ENCODE results near the gene MORF4L1. TPM values are rescaled to one million over a fixed set of nuclear protein-coding genes. Genes with fewer than 3 reads are reported as not detected.
"Not testable (repeated sequence)": the region's sequence is repeated elsewhere in the genome, so short reads cannot be mapped to it uniquely, and the experiment has no call there.

The MORF4L1 gene
- total RNA-seq, 4 donors from 2014 or later = 83.6 to 293 (median 156) TPM

DNA sequence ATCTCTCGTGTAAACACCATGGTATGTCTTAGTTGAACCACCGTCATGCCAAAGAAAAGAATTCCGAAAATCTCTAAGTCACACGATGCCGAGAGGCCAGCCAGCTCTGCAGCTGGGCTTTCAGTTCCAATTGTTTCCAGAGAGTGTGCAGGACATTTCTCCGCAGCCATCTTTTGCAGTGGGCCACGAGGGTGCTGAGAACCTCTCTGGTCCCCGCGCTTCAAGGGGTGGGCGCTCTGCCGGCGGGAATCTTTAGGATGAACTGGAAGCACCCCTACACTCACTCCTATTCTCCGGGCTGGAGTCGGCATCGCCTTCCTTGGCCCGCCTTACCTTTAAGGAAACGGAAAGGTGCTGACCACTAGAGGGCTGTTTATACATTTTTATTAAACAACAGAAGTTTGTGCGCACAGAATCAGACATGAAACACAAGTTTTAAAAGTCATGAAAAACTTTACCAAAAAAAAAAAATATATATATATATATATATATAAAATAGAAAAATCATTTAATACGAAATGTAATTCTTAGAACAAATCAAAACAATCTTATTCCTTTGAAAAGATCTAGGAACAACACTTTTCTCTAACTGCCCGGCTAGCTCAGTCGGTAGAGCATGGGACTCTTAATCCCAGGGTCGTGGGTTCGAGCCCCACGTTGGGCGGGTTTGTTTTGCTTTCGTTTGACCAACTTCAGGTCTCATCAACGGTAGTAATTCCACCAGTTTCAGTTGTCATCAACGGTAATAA is 12.5 kb upstream of the MORF4L1 start:
- Histone ChIP-seq H3K4me3 (peak overlapping the region; percentile 28 to 69 (median 40)), H3K27ac (peak overlapping the region; percentile 19 to 81 (median 44)), H3K9me3 (no peaks in the 10 kb centered on the region), H3K36me3 (no peaks in the 10 kb centered on the region), H3K4me1 (peaks cover 0 to 13% (median 0%) of the 10 kb centered on the region in 3 donors), H3K27me3 (no peaks in the 10 kb centered on the region)
- TF ChIP-seq, protein P1, sequence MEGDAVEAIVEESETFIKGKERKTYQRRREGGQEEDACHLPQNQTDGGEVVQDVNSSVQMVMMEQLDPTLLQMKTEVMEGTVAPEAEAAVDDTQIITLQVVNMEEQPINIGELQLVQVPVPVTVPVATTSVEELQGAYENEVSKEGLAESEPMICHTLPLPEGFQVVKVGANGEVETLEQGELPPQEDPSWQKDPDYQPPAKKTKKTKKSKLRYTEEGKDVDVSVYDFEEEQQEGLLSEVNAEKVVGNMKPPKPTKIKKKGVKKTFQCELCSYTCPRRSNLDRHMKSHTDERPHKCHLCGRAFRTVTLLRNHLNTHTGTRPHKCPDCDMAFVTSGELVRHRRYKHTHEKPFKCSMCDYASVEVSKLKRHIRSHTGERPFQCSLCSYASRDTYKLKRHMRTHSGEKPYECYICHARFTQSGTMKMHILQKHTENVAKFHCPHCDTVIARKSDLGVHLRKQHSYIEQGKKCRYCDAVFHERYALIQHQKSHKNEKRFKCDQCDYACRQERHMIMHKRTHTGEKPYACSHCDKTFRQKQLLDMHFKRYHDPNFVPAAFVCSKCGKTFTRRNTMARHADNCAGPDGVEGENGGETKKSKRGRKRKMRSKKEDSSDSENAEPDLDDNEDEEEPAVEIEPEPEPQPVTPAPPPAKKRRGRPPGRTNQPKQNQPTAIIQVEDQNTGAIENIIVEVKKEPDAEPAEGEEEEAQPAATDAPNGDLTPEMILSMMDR (IDR thresholded peaks at IDR 0.05) = peak in 5 of 6 experiments; percentile 41 to 59 (median 48)
- no peak for TF ChIP-seq POLR2A (IDR thresholded peaks at IDR 0.05)
- no peak for DNase-seq
- intact Hi-C loops (cut with DNase I) = no loop called here
- WGBS, 2 donors = 2 to 5% methylated on average over 27 to 28 of the region's 28 CpGs

GRCh38 chr15:78865585-78865984 is 7.1 kb upstream of the MORF4L1 start:
- H3K4me1 ChIP-seq; H3K4me3 ChIP-seq; H3K27ac ChIP-seq; DNase-seq; H3K9me3 ChIP-seq; intact Hi-C loops (cut with DNase I); H3K36me3 ChIP-seq; H3K27me3 ChIP-seq: not testable (repeated sequence)
- 92 to 96% methylated on average over 7 to 10 of the region's 10 CpGs for WGBS, 2 donors

DNA sequence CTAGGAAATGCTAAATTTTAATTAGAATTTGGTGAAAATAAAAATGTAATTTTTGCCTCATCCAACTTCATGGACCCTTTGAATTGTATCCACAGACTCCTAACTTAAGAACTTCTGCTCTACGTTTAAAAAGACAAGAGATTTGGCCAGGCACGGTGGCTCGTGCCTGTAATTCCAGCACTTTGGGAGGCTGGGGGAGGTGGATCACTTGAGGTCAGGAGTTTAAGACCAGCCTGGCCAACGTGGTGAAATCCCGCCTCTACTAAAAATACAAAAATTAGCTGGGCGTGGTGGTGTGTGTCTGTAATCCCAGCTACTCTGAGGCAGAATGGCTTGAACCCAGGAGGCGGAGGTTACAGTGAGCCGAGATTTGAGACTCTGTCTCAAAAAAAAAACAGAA is 6.7 kb upstream of the MORF4L1 start:
- 59 to 85% methylated on average over 8 of the region's 8 CpGs for WGBS, 2 donors
- H3K9me3 ChIP-seq; intact Hi-C loops (cut with DNase I): not testable (repeated sequence)

DNA sequence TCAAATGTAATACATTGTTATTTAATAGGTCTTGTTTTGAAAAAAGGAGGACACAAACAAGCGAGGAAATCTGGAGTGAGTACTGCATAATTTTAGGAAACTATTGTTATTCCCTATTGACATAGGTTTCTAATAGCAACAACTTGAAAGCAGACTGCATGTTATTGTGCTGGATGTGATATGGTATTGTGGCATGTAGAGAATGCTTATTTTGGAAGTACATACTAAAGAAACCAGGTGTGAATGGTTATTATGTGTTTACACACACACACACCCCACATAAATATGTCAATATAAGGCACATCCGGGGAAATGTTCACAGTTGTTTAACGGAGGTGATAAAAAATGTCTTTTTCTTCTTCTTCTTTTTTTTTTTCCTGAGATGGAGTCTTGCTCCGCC is 5.9 kb upstream of the MORF4L1 start:
- Histone ChIP-seq H3K4me3 (no peak overlapping the region), H3K27me3 (no peaks in the 10 kb centered on the region), H3K27ac (no peak overlapping the region), H3K36me3 (no peaks in the 10 kb centered on the region), H3K9me3 (no peaks in the 10 kb centered on the region), H3K4me1 (peaks cover 0 to under 1% (median 0%) of the 10 kb centered on the region in 3 donors)
- TF ChIP-seq, protein P1 (IDR thresholded peaks at IDR 0.05) = no peak
- no peak for TF ChIP-seq POLR2A (IDR thresholded peaks at IDR 0.05)
- WGBS, 2 donors = 48 to 65% methylated on average over 4 of the region's 4 CpGs
- DNase-seq = no peak
- intact Hi-C loops (cut with DNase I) = no loop called here

More for the DNA sequence above, 6.7 kb upstream of the MORF4L1 start:
- not testable (repeated sequence) for H3K36me3 ChIP-seq, H3K27ac ChIP-seq, H3K4me3 ChIP-seq, H3K27me3 ChIP-seq, H3K4me1 ChIP-seq, DNase-seq

DNA sequence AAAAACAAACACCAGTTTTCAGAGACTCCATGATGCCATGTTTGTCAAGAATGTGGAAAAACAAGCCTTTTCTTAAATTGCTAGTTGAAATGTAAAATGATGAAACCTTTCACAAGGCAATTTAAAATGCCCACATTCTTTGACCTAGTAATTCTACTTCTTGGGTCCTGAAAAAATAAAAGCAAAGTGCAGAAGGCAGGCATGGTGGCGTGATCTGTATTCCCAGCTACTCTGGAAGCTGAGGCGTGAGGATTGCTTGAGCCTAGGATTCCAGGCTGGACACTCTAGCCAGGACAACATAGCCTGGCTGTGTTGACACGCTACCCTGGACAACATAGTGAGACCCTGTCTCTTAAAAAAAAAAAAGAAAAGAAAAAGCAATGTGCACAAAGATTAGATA is 4.3 kb upstream of the MORF4L1 start:
- Histone ChIP-seq H3K36me3 (no peaks in the 10 kb centered on the region), H3K27ac (no peak overlapping the region), H3K27me3 (no peaks in the 10 kb centered on the region), H3K4me3 (no peak overlapping the region), H3K4me1 (peaks cover 0 to 9% (median 4%) of the 10 kb centered on the region in 3 donors), H3K9me3 (no peaks in the 10 kb centered on the region)
- WGBS, 2 donors = 90 to 97% methylated on average over 3 of the region's 3 CpGs
- TF ChIP-seq POLR2A (IDR thresholded peaks at IDR 0.05) = no peak
- TF ChIP-seq, protein P1 (IDR thresholded peaks at IDR 0.05) = no peak
- intact Hi-C loops (cut with DNase I) = no loop called here
- DNase-seq = no peak

- 80 to 85% methylated on average over 17 to 22 of the region's 24 CpGs for WGBS, 2 donors
- Histone ChIP-seq H3K4me3 (peak overlapping the region in 1 of 4 donors; percentile 99), H3K4me1 (peaks cover 10 to 35% (median 23%) of the 10 kb centered on the region in 3 donors), H3K27ac (peak overlapping the region in 1 of 4 donors; percentile 100)
- H3K36me3 ChIP-seq; H3K9me3 ChIP-seq; DNase-seq; H3K27me3 ChIP-seq; intact Hi-C loops (cut with DNase I): not testable (repeated sequence)
Measured at GRCh38 chr15:78871483-78872127, 1.1 kb upstream of the MORF4L1 start.
